OCI-LY7 (cell line): ENCODE data around the gene CFAP92. TPM values are rescaled to one million over a fixed set of nuclear protein-coding genes. Genes with fewer than 3 reads are reported as not detected.

Experiments
- BruUV-seq: library from RNA; stranded (reverse); fragments of 400-500 nt; replicated peaks from 2 replicates; lab custom pipeline; 2021; lab: Mats Ljungman, UMichigan
- CTCF ChIA-PET: fragments of 300-600 bp; sonication (Branson Sonifier 250); formaldehyde crosslinking; loops from one replicate; lab custom pipeline; 2022; ENCODE audit warnings: antibody characterized with exemption; ENCODE audit not compliant: unreplicated experiment; lab: Charles Lee
- POLR2A ChIA-PET: fragments of 300-600 bp; sonication (Branson Sonifier 250); formaldehyde crosslinking; loops from one replicate; lab custom pipeline; 2022; ENCODE audit warnings: antibody characterized with exemption; lab: Charles Lee
- DNase-seq: peaks from one replicate; pipeline ENCODE4 v3.0.0-alpha.2; 2015; ENCODE audit warnings: low spot score
- H2AFZ ChIP-seq: fragments of 200-600 bp; sonication (generic), shearing (Covaris generic); 2 replicates; pipeline ENCODE4 v1.6.1; 2014; ENCODE audit warnings: mild to moderate bottlenecking, antibody characterized with exemption, low read length, moderate library complexity
- H3K27ac ChIP-seq: fragments of 200-600 bp; sonication (generic); 2 replicates; pipeline ENCODE4 v1.5.1; 2014; ENCODE audit warnings: mixed run types, low read depth, mild to moderate bottlenecking, moderate library complexity, low read length, inconsistent platforms; ENCODE audit not compliant: poor library complexity, severe bottlenecking
- H3K36me3 ChIP-seq: fragments of 200-600 bp; sonication (generic); 2 replicates; pipeline ENCODE4 v1.6.1; 2014; ENCODE audit warnings: mild to moderate bottlenecking, antibody characterized with exemption, low read length, moderate library complexity, mixed read lengths; ENCODE audit not compliant: insufficient read depth
- H3K4me1 ChIP-seq: fragments of 200-600 bp; sonication (generic); 2 replicates; pipeline ENCODE4 v1.5.1; 2014; ENCODE audit warnings: mild to moderate bottlenecking, low read length; ENCODE audit not compliant: insufficient read depth, poor library complexity, severe bottlenecking
- H3K4me2 ChIP-seq: fragments of 200-600 bp; sonication (generic); 2 replicates; pipeline ENCODE4 v1.6.1; 2014; ENCODE audit warnings: mild to moderate bottlenecking, low read length
- H3K4me3 ChIP-seq: fragments of 200-600 bp; sonication (generic); 2 replicates; pipeline ENCODE4 v1.5.1; 2014; ENCODE audit warnings: mild to moderate bottlenecking, low read depth, low read length; ENCODE audit not compliant: poor library complexity, severe bottlenecking
- H3K79me2 ChIP-seq: fragments of 200-600 bp; sonication (generic); 2 replicates; pipeline ENCODE4 v1.6.1; 2016; ENCODE audit warnings: low read depth, mild to moderate bottlenecking, low read length, moderate library complexity, mixed read lengths; ENCODE audit not compliant: insufficient read depth
- H3K9me2 ChIP-seq: fragments of 200-600 bp; sonication (generic); 2 replicates; pipeline ENCODE4 v1.6.1; 2016; ENCODE audit warnings: mild to moderate bottlenecking, low read length, mixed read lengths; ENCODE audit not compliant: insufficient read depth
- H3K9me3 ChIP-seq: fragments of 200-600 bp; sonication (generic); 2 replicates; pipeline ENCODE4 v1.6.1; 2014; ENCODE audit warnings: mild to moderate bottlenecking, mixed run types, low read length, mixed read lengths
- H4K20me1 ChIP-seq: fragments of 200-600 bp; sonication (generic); 2 replicates; pipeline ENCODE4 v1.6.1; 2014; ENCODE audit warnings: mild to moderate bottlenecking, antibody characterized with exemption, low read length, moderate library complexity, mixed read lengths; ENCODE audit not compliant: insufficient read depth
- CTCF ChIP-seq: fragments of 200-600 bp; sonication (generic); conservative IDR thresholded peaks from 2 replicates; pipeline ENCODE4 v1.5.1; 2014; ENCODE audit warnings: mild to moderate bottlenecking, antibody characterized with exemption, low read length, moderate library complexity, mixed read lengths
- EZH2phosphoT487 ChIP-seq: fragments of 200-600 bp; sonication (generic); IDR thresholded peaks from 2 replicates; pipeline ENCODE4 v1.6.1; 2018; ENCODE audit warnings: low read depth, borderline replicate concordance, mild to moderate bottlenecking, mixed run types, antibody characterized with exemption, low read length, moderate library complexity, mixed read lengths
- intact Hi-C: fragments of 100-400 bp; cut with micrococcal nuclease; formaldehyde crosslinking; loops from one replicate; pipeline ENCODE4 v1.10.0; 2022; ENCODE audit not compliant: unreplicated experiment
- total RNA-seq, 2 experiments: library from RNA; depleted of rRNA in 1 of 2; stranded (reverse); fragments of >200 nt in 1 of 2; shearing (Covaris generic) in 1 of 2; gene quantifications; 2 replicates each; pipeline ENCODE4 v1.2.3, GENCODE V29; 2014 to 2022

Gene CFAP92
- total RNA-seq, 2 experiments from 2014 or later = 0.08 to 0.66 TPM

GRCh38 chr3:128910006-128910405 is 83.9 kb downstream of the CFAP92 start:
- no peak for DNase-seq
- Histone ChIP-seq H3K4me3 (no peak overlapping the region), H3K36me3 (peaks cover 96% of the 10 kb centered on the region), H3K4me1 (no peaks in the 10 kb centered on the region), H3K4me2 (no peak overlapping the region), H3K79me2 (no peaks in the 10 kb centered on the region), H2AFZ (no peak overlapping the region), H3K27ac (no peak overlapping the region), H3K9me2 (no peaks in the 10 kb centered on the region), H3K9me3 (no peaks in the 10 kb centered on the region), H4K20me1 (no peaks in the 10 kb centered on the region)
- TF ChIP-seq EZH2phosphoT487 (no peak), CTCF (no peak)
- ChIA-PET CTCF (no interaction called here), POLR2A (interaction anchor here (0.8 kb wide), 1 partner anchor 9 kb away, joined by 3 read pairs; no protein-coding TSS in a partner anchor)
- BruUV-seq = no TSS peak
- intact Hi-C loops = no loop called here

GRCh38 chr3:128908951-128909350 is 84.9 kb downstream of the CFAP92 start:
- ChIA-PET POLR2A (no interaction called here), CTCF (no interaction called here)
- TF ChIP-seq EZH2phosphoT487 (no peak), CTCF (no peak)
- Histone ChIP-seq H3K9me2 (no peaks in the 10 kb centered on the region), H3K79me2 (no peaks in the 10 kb centered on the region), H3K9me3 (no peaks in the 10 kb centered on the region), H3K4me2 (no peak overlapping the region), H4K20me1 (no peaks in the 10 kb centered on the region), H3K27ac (no peak overlapping the region), H2AFZ (no peak overlapping the region), H3K4me3 (no peak overlapping the region), H3K36me3 (peaks cover 94% of the 10 kb centered on the region), H3K4me1 (no peaks in the 10 kb centered on the region)
- no peak for DNase-seq
- intact Hi-C loops = no loop called here
- no TSS peak for BruUV-seq

GRCh38 chr3:128907706-128908445 is 86.0 kb downstream of the CFAP92 start:
- Histone ChIP-seq H3K4me3 (no peak overlapping the region), H3K27ac (no peak overlapping the region), H3K9me2 (no peaks in the 10 kb centered on the region), H3K36me3 (peaks cover 94% of the 10 kb centered on the region), H3K9me3 (no peaks in the 10 kb centered on the region), H3K4me1 (no peaks in the 10 kb centered on the region), H2AFZ (no peak overlapping the region), H3K79me2 (no peaks in the 10 kb centered on the region), H4K20me1 (no peaks in the 10 kb centered on the region), H3K4me2 (no peak overlapping the region)
- intact Hi-C loops = no loop called here
- DNase-seq = no peak
- CTCF ChIA-PET = no interaction called here
- TF ChIP-seq CTCF (no peak), EZH2phosphoT487 (no peak)
- POLR2A ChIA-PET = interaction anchor here (0.6 kb wide), 1 partner anchor 15 kb away, joined by 3 read pairs; no protein-coding TSS in a partner anchor
- BruUV-seq = no TSS peak
